ENCODE results near the gene AGBL4. TPM values are rescaled to one million over a fixed set of nuclear protein-coding genes. Genes with fewer than 3 reads are reported as not detected.

AGBL4 gene
- total and polyA plus RNA-seq, 2 of the 13 experiments (the other 11 are each of a cell fraction or from before 2014, with no cell fraction given): not detected

GRCh38 chr1:48692235-48692634 lies 1331.5 kb downstream of the AGBL4 start:
- H3K4me2 ChIP-seq (ENCODE audit: low read depth, low read length): no peak overlapping the region
- DNase-seq (ENCODE audit: low spot score) (no peak), ATAC-seq (no peak), FAIRE-seq (no peak)
- no peaks in the 10 kb centered on the region for H3K9me3 ChIP-seq (ENCODE audit: low read length)
- no peak overlapping the region for H3K27ac ChIP-seq (ENCODE audit: extremely low read length, insufficient read depth, low read length)
- ChIA-PET POLR2A (no interaction called here), CTCF (ENCODE audit: low intra/inter-chr PET ratio, low total read pairs) (no interaction called here)
- H3K79me2 ChIP-seq (ENCODE audit: insufficient read depth, low read length): no peaks in the 10 kb centered on the region
- no peak for TF ChIP-seq PLRG1 (conservative IDR thresholded peaks at IDR 0.05)
- TF ChIP-seq NFAT5 (CRISPR knock-in tag; IDR thresholded peaks at IDR 0.05): no peak
- TF ChIP-seq AGO2 (optimal IDR thresholded peaks at IDR 0.05; ENCODE audit: low read depth, low read length): no peak
- no peak for TF ChIP-seq ZNF747 (CRISPR knock-in tag; IDR thresholded peaks at IDR 0.05; ENCODE audit: borderline replicate concordance)
- TF ChIP-seq SKIL (CRISPR knock-in tag; IDR thresholded peaks at IDR 0.05; ENCODE audit: borderline replicate concordance): no peak
- TF ChIP-seq ZNF24 (IDR thresholded peaks at IDR 0.05): no peak
- no peak for TF ChIP-seq PLSCR1 (CRISPR knock-in tag; IDR thresholded peaks at IDR 0.05; ENCODE audit: borderline replicate concordance)
- no peak for TF ChIP-seq ZNF768 (CRISPR knock-in tag; IDR thresholded peaks at IDR 0.05)
- no peak for TF ChIP-seq MLXIP (CRISPR knock-in tag; IDR thresholded peaks at IDR 0.05; ENCODE audit: borderline replicate concordance)
- TF ChIP-seq BHLHE40 (IDR thresholded peaks at IDR 0.05; ENCODE audit: low read length): no peak
- TF ChIP-seq ZNF598 (CRISPR knock-in tag; IDR thresholded peaks at IDR 0.05; ENCODE audit: borderline replicate concordance): no peak
- no peak for TF ChIP-seq ATRX (CRISPR knock-in tag; IDR thresholded peaks at IDR 0.05; ENCODE audit: borderline replicate concordance)
- no peak overlapping the region for H3K4me3 ChIP-seq (replicated peaks in 1 of 3; ENCODE audit: insufficient read depth in 1 of 3, low read depth in 2 of 3, low read length in 3 of 3)
- H3K4me1 ChIP-seq (ENCODE audit: insufficient read depth, low read length): no peaks in the 10 kb centered on the region
- H3K9ac ChIP-seq (ENCODE audit: insufficient read depth, low read depth, low read length): no peak overlapping the region
- in situ Hi-C loops (cut with HindIII; ENCODE audit: extremely low pct_ligation_motif_present, low pct_unique_long_range_greater_than_20kb) (loop anchor here (10.0 kb wide), 1 partner anchor 117 kb away; no protein-coding TSS in a partner anchor), intact Hi-C loops (cut with micrococcal nuclease; ENCODE audit: unreplicated experiment) (no loop called here)
- BruUV-seq (replicated peaks): no TSS peak
- WGBS (ENCODE audit: low lambda C conversion rate): 64% methylated on average over 9 of the region's 9 CpGs
- no peaks in the 10 kb centered on the region for H4K20me1 ChIP-seq (ENCODE audit: insufficient read depth, low read length)
- H3K36me3 ChIP-seq (replicated peaks in 1 of 2; ENCODE audit: control insufficient read depth in 1 of 2, insufficient read depth in 2 of 2, low read length in 2 of 2): no peaks in the 10 kb centered on the region
- no peaks in the 10 kb centered on the region; a peak in 2 of 5 replicates for H3K27me3 ChIP-seq (ENCODE audit: control insufficient read depth in 1 of 2, insufficient read depth in 2 of 2, low read length in 2 of 2)
- no peak overlapping the region for H2AFZ ChIP-seq (ENCODE audit: low read length)
